HEK293T (cell line): Measurements from ENCODE around the gene PALB2.

Experiments
- CTCF ChIA-PET: fragments of 350-600 bp; formaldehyde crosslinking; extraction: SDS; loops from one replicate; lab custom pipeline; 2021; ENCODE audit warnings: antibody characterized with exemption, inconsistent platforms; lab: Yijun Ruan, JAX
- POLR2A ChIA-PET: fragments of 350-600 bp; formaldehyde crosslinking; extraction: SDS; loops from one replicate; lab custom pipeline; 2020; ENCODE audit warnings: antibody characterized with exemption, inconsistent platforms; lab: Yijun Ruan, JAX
- DNase-seq: peaks from one replicate; pipeline ENCODE4 v3.0.0; 2012; ENCODE audit warnings: mixed read lengths; ENCODE audit errors: extremely low spot score
- ARNT ChIP-seq: fragments of 450-650 bp; IDR thresholded peaks from 2 replicates; pipeline ENCODE4 v1.6.1; 2017; ENCODE audit warnings: mild to moderate bottlenecking
- BHLHE40 ChIP-seq: fragments of 450-650 bp; IDR thresholded peaks from 2 replicates; pipeline ENCODE4 v1.6.1; 2016; ENCODE audit warnings: mild to moderate bottlenecking, moderate library complexity, borderline replicate concordance
- CTBP1 ChIP-seq: fragments of 450-650 bp; IDR thresholded peaks from 2 replicates; pipeline ENCODE4 v1.6.1; 2016; ENCODE audit warnings: borderline replicate concordance
- ELF4 ChIP-seq: fragments of 450-650 bp; IDR thresholded peaks from 2 replicates; pipeline ENCODE4 v1.6.1; 2017; ENCODE audit warnings: antibody characterized with exemption
- FOXA1 ChIP-seq: fragments of 450-650 bp; IDR thresholded peaks from 2 replicates; pipeline ENCODE4 v1.6.1; 2016; ENCODE audit warnings: mild to moderate bottlenecking
- FOXK2 ChIP-seq: fragments of 450-650 bp; IDR thresholded peaks from 2 replicates; pipeline ENCODE4 v1.6.1; 2016; ENCODE audit warnings: mild to moderate bottlenecking
- FOXM1 ChIP-seq: fragments of 450-650 bp; IDR thresholded peaks from 2 replicates; pipeline ENCODE4 v1.6.1; 2017; ENCODE audit warnings: mild to moderate bottlenecking, borderline replicate concordance
- HDGF ChIP-seq: fragments of 450-650 bp; IDR thresholded peaks from 2 replicates; pipeline ENCODE4 v1.6.1; 2017; ENCODE audit warnings: antibody characterized with exemption, borderline replicate concordance
- L3MBTL2 ChIP-seq: fragments of 450-650 bp; conservative IDR thresholded peaks from 2 replicates; pipeline ENCODE4 v1.6.1; 2016; ENCODE audit warnings: mild to moderate bottlenecking
- LEF1 ChIP-seq: fragments of 450-650 bp; IDR thresholded peaks from 2 replicates; pipeline ENCODE4 v1.6.1; 2017; ENCODE audit warnings: mild to moderate bottlenecking, borderline replicate concordance
- NFRKB ChIP-seq: fragments of 450-650 bp; IDR thresholded peaks from 2 replicates; pipeline ENCODE4 v1.6.1; 2016; ENCODE audit warnings: mild to moderate bottlenecking, moderate library complexity
- SP1 ChIP-seq: fragments of 450-650 bp; IDR thresholded peaks from 2 replicates; pipeline ENCODE4 v1.6.1; 2017
- SUZ12 ChIP-seq: fragments of 450-650 bp; IDR thresholded peaks from 2 replicates; pipeline ENCODE4 v1.6.1; 2016; ENCODE audit warnings: mild to moderate bottlenecking
- TARDBP ChIP-seq: fragments of 450-650 bp; IDR thresholded peaks from 2 replicates; pipeline ENCODE4 v1.6.1; 2016
- ZNF384 ChIP-seq: fragments of 450-650 bp; IDR thresholded peaks from 2 replicates; pipeline ENCODE4 v1.6.1; 2016
- TF ChIP-seq, protein P1 (sequence below): fragments of 450-650 bp; IDR thresholded peaks from 2 replicates; pipeline ENCODE4 v1.6.1; 2016

Gene PALB2

DNA sequence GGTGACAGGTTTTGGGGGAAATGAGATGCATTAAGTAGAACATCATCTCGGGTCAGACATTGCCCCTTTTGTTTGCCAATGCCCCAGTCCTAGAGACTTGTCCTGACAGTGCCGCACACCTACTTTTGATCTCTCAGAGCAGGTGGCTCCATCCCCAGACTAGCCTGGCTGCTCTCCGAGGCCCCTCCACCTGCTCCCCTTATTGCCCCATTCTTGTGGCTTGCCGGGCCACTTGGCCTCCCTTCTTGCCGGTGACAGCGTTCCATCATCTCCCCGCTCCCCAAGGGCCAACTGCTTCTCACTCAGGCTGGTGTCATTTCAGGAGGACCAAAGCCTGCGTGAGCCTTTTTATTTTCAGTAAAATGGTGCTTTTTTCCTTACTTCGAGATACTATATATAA, 68.7 kb downstream of the PALB2 start:
- DNase-seq = no peak
- ChIA-PET POLR2A (no interaction called here), CTCF (no interaction called here)
- TF ChIP-seq FOXK2 (no peak), LEF1 (no peak)

DNA sequence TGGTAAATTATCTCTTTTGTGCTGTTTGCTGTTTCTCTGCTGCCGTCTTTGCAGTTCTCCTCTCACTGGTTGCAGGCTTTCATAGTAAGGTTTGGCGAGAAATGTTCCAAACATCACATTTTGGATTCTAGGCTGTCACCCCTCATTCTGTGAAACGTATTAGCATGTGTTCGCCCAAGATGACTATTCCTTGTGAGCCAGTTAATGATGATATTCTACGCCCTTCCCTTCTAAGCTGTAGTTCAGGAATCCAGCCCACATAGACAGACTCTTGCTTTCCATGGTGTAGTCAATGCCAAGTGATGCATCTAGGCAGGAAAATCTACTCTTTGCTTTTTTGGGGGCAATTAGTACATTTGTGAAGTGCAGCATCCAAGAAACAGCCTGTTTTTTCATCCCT, 69.2 kb downstream of the PALB2 start:
- POLR2A ChIA-PET = no interaction called here
- no peak for TF ChIP-seq HDGF
- no peak for TF ChIP-seq ZNF384
- no peak for TF ChIP-seq SP1
- no peak for TF ChIP-seq FOXK2
- TF ChIP-seq L3MBTL2 = no peak
- CTCF ChIA-PET = no interaction called here
- no peak for DNase-seq

DNA sequence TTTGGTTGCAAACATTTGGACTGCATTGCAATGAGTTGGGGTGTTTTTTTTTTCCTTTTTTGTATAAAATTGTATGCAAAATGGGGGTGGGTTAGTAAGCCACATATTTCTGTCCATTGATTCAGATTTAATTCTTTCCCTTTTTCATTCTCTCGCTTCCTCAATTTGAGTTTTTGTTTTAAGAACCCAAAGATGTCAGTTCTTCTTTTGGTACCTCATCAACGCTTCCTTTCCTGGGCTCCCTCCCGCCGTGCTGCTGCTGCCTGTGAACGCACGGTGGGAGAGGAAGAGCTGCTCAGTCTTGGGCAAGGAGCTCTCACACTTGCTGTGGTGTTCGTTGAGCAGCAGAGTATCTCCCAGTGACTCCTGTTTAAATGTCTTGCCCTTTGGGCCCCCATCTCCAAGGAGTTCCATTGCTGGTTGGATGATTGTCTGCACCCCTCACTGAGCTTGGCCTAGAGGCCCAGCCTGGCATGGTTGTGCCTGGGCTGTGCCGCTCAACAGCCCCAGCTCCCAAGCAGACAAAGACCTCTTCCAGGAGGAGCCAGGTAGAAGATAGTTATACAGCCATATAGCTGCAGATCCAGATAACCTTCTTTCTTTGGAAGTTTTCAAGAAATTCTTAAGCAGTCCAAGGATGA, 70.0 kb downstream of the PALB2 start:
- POLR2A ChIA-PET = no interaction called here
- TF ChIP-seq ARNT (no peak), ZNF384 (no peak), BHLHE40 (no peak), FOXM1 (no peak), SUZ12 (no peak), L3MBTL2 (no peak), CTBP1 (no peak), TARDBP (no peak), LEF1 (no peak), HDGF (no peak), ELF4 (no peak), FOXA1 (no peak), NFRKB (no peak), SP1 (no peak), FOXK2 (no peak)
- TF ChIP-seq, protein P1, sequence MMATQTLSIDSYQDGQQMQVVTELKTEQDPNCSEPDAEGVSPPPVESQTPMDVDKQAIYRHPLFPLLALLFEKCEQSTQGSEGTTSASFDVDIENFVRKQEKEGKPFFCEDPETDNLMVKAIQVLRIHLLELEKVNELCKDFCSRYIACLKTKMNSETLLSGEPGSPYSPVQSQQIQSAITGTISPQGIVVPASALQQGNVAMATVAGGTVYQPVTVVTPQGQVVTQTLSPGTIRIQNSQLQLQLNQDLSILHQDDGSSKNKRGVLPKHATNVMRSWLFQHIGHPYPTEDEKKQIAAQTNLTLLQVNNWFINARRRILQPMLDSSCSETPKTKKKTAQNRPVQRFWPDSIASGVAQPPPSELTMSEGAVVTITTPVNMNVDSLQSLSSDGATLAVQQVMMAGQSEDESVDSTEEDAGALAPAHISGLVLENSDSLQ = no peak
- no peak for DNase-seq
- CTCF ChIA-PET = no interaction called here

- CTCF ChIA-PET = no interaction called here
- POLR2A ChIA-PET = no interaction called here
- DNase-seq = no peak
- TF ChIP-seq ZNF384 = no peak
- TF ChIP-seq FOXA1 = no peak
- TF ChIP-seq LEF1 = no peak
- no peak for TF ChIP-seq ARNT
- TF ChIP-seq CTBP1 = no peak
- TF ChIP-seq FOXM1 = no peak
- no peak for TF ChIP-seq ELF4
- no peak for TF ChIP-seq FOXK2
- no peak for TF ChIP-seq BHLHE40
- no peak for TF ChIP-seq SP1
- TF ChIP-seq L3MBTL2 = no peak
- no peak for TF ChIP-seq NFRKB
- TF ChIP-seq, protein P1 = no peak
- no peak for TF ChIP-seq TARDBP
Measured at GRCh38 chr16:23567602-23568001, 73.5 kb downstream of the PALB2 start.

DNA sequence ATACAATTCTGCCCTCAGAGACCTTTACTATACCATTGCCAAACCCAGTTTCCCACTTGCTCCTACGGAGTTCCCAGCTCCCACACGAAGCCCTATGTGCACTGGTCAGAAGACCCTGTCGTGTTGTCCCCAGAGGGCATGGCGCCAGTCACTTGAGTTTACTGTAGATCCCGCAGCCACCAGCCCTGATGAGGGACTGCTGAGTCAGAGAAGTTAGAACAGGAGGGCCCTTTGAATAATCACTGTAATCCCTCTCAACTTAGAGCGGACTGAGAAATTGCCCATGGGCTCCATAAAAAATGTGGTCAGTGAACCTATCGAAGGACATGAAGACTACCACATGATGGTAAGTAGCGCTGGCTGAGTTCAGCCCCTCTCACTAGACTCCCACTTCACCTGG, 74.4 kb downstream of the PALB2 start:
- no peak for TF ChIP-seq HDGF
- TF ChIP-seq FOXM1 = no peak
- no peak for TF ChIP-seq CTBP1
- no peak for TF ChIP-seq FOXK2
- no peak for TF ChIP-seq L3MBTL2
- TF ChIP-seq SP1 = no peak
- TF ChIP-seq, protein P1 = no peak
- no peak for TF ChIP-seq ELF4
- TF ChIP-seq ARNT = no peak
- no peak for TF ChIP-seq BHLHE40
- TF ChIP-seq TARDBP = no peak
- TF ChIP-seq LEF1 = no peak
- ChIA-PET POLR2A (no interaction called here), CTCF (no interaction called here)
- DNase-seq = no peak

DNA sequence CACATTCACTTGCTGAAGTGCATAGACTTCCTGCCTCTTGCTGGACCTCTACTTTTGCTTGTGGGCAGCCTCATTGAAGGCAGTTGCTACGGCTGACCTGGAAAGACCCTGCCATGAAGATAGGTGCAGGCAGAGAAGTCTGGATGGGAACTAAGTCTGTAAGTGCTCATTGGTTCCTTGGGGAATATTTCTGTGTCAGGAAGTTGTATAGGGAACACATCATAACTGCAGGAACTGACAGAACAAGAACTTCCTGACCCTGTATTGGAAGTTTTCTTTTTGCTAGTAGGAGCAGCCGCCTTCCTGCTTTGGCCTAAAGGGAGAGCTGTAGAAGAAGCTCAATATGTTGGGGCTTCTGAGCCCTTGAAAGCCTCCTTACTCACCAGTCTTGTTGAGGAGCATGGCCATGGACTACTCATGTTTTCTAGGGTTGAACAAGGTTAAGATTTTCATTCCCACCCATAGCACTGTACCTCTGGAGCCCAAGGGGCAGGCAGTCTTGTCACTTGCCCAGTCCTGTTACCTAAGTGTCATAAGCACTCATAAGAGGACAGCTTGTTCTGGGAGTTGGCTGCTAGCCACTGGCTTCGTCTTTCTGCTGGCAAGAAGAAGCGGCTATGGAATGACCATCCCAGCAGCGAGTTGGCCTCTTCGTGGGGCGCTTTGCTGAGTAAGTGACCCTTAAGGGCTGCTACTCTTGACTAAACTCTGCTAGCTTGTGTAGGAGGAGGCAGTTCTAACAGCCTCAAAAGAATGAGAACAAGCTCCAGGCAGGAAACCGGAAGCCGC, 76.3 kb downstream of the PALB2 start:
- no peak for TF ChIP-seq TARDBP
- TF ChIP-seq FOXA1 = no peak
- TF ChIP-seq LEF1 = no peak
- no peak for TF ChIP-seq ELF4
- TF ChIP-seq NFRKB = no peak
- no peak for TF ChIP-seq SP1
- TF ChIP-seq CTBP1 = no peak
- TF ChIP-seq ARNT = no peak
- no peak for TF ChIP-seq ZNF384
- POLR2A ChIA-PET = interaction anchor here (1.2 kb wide), 1 partner anchor 33 kb away, joined by 3 read pairs; no protein-coding TSS in a partner anchor
- CTCF ChIA-PET = no interaction called here
- no peak for DNase-seq
